ENCODE data around the gene GOLPH3L.
"Not testable (repeated sequence)": the region's sequence is repeated elsewhere in the genome, so short reads cannot be mapped to it uniquely, and the experiment has no call there.

The GOLPH3L gene

DNA sequence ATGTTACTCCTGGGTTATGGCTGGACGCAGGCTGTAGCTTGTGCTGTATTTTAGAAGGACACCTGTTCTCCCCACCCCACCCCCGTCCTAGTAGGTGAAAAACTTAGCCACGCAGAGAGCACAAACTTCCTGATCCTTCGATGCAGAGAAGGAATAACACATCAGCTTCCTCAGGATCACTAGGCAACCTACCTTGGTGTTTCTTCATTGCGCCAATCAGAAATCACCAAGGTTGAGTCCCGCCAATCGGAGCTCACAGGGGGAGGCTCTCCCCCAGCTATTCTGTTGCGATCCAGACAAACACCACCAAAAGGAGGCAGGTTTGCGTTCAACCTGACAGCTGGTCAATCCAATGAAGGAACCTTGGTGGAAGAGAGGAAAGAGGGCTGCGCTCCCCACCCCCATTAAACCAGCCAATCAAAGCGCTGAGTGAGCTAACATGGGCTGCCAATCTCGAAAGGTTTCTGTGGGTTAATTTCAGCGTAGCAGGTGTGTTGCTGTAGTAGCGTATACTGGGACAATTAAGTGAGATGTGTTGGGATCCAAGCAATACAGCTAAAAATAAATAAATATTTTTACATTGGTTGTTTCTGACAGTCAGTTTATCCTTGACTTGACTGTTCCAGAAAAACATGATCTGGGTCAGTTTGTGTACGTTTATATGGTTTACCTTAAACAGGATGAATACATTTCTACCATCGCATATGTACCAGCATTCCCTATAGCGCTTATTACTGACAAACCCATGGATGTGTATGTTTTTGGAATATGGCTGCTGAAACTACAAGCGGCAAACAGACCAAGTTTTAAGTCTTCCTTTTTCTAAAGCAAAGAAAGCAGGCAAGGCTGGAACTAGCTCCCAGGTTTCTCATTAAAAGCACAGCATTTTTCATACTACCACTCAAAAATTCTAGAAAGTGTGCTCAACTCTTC is at the start of gene GOLPH3L:
TSS of gene GOLPH3L (minus strand) at position 160 of the 933 bp plus-strand sequence. CDS start 2,316 bp downstream, outside the sequence.
- ATAC-seq = peak; percentile 100
- peak; percentile 83 for DNase-seq

DNA sequence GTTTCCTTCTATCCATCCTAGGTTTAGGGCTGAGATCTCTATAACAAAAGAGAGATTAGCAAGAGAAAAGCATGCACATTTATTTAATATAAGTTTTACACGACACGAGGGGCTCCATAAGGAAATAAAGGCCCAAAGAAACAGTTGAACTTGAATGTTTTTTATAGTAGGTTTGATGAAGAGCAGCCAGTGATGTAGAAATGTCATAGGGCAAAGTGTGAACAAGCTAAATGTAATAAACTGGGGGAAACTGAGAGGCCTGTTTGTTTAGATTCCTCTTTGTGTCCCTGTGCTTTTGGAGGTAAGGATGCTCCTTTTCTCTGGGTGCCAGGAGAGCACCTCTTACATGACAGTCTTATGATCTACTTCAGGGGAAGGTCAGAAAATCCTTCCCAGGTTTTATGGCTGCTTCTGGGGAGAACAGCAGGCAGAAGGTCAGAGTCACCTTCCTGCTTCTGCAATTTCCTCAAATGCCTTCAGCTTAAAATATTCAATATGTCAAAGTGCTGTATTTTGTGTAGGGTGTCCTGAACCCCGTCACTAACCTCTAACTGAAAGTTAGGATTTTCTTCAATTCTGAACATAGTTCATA is 33.3 kb upstream of the GOLPH3L start:
- ATAC-seq = no peak

DNA sequence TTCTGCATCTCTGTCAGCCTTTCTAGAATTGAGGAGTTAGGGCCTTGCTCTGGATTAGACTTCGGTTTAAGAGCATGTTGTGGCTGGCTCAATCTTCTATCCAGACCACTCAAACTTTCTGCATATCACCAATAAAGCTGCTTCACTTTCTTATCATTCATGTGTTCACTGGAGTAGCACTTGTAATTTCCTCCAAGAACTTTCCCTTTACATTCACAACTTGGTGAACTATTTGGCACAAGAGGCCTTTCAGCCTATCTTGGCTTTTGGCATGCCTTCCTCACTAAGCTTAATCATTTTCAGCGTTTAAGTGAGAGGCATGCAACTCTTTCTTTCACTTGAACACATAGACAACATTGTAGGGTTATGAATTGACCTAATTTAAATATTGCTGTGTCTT is 27.4 kb upstream of the GOLPH3L start:
- DNase-seq (no peak), ATAC-seq (no peak)

More for the DNA sequence above, 33.3 kb upstream of the GOLPH3L start:
- no peak for DNase-seq

DNA sequence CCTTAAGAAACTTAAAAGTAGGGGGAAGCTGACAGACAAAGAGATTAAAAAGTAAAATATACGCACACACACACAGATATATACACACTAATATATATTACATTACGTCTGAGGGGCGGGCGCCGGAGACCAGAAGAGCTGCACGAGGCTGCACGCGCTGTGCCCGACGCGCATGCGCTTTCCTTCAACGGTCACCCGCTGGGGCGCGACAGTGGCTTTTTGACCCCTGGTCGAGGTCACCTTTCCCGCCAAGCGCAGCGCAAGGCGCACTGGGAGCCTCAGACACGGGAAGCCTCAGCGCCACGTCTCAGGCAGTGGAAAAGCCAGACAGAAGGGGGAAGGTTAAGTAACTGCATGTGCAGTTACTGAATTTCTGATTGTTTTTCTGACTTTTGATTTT is 23.7 kb upstream of the GOLPH3L start, which contains the start of gene HORMAD1:
TSS of gene HORMAD1 (minus strand) at position 193 of the 400 bp plus-strand sequence. CDS start 1,390 bp downstream, outside the sequence.
- ATAC-seq = no peak
- no peak for DNase-seq

DNA sequence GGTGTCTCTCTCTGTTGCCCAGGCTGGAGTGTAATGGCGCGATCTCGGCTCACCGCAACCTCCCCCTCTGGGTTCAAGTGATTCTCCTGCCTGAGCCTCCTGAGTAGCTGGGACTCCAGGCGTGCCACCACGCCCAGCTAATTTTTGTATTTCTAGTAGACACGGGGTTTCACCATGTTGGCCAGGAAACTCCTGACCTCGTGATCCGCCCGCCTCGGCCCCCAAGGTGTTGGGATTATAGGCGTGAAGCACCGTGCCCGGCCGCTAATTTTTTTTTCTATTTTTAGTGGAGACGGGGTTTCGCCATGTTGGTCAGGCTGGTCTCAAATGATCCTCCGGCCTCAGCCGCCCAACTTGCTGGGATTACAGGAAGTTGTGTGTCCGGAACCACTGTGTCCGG is 23.1 kb upstream of the GOLPH3L start:
- no peak for ATAC-seq

DNA sequence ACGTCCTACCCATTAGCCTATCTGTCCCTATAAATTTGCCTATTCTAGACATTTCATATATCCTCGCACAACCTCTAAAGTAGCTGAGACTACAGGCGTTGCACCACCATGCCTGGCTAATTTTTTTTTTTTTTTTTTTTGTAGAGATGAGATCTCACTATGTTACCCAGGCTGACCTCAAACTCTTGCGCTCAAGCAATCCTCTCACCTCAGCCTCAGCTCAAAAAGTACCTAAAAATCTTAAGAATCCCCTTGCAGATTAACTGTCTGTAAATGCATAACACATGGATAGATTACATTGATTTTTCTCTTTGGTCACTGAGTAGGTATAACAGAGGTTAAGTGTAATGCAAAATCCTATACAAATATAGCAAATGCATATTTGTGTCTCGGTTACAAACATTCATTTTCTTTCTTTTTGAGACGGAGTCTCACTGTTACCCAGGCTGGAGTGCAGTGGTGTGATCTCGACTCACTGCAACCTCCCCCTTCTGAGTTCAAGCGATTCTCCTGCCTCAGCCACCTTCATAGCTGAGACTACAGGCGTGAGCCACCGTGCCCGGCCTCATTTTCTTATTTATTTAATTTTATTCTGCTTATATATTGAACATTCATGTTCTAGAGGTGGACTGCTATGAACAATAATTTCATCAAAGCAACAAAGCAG is 21.4 kb upstream of the GOLPH3L start:
- DNase-seq = no peak
- ATAC-seq = no peak

More for the DNA sequence above, 23.1 kb upstream of the GOLPH3L start:
- no peak for DNase-seq

DNA sequence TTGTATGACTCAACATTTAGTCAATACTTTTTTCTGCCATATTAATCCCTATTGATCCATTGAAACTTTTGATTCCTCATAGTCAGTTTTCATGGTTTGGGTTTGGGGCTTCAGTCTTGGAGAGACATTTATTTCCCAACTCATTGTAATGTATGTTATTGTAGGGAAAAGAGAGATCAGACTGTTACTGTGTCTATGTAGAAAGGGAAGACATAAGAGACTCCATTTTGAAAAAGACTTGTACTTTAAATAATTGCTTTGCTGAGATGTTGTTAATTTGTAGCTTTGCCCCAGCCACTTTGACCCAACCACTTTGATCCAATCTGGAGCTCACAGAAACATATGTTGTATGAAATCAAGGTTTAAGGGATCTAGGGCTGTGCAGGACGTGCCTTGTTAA is 12.1 kb upstream of the GOLPH3L start:
- not testable (repeated sequence) for DNase-seq, ATAC-seq

DNA sequence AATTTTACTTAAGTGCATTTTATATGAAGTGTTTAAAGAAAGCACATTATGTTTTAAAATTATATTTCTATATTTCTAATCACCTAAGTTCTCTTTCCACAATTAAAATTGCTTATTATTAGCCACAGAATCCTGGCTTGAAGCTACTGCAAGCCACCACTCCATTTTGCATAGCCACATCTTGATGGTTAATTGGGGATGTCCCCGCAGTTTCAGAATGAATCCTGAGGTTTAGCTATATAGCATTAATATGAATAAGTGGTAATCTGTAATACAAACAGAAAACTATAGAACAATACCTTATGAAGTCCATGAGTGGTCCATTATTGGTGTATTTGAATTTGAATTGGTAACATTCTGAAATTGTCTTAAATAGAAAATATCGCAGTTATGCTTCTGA is 11.6 kb upstream of the GOLPH3L start:
- peak; percentile 35 for DNase-seq
- ATAC-seq = peak; percentile 88

DNA sequence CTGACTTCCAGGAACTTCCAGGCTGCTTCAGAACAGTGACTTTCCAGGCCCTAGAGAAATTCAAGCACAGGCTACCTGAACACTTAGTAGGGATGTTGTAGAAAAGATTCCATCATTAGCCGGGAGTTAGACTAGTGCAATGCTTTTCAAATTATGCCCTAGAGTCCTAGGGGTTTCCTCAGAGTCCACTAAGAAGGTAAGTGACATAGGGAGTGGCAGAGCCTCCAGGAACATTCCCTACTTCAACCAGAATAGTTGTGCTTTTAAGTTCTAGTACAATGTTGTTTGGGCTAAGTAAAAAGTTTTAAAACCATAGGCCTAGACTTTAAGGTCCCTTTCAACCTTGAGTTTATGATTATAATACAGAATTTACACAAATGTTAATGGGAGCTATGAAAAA is 9.1 kb upstream of the GOLPH3L start:
- ATAC-seq (no peak), DNase-seq (no peak)

DNA sequence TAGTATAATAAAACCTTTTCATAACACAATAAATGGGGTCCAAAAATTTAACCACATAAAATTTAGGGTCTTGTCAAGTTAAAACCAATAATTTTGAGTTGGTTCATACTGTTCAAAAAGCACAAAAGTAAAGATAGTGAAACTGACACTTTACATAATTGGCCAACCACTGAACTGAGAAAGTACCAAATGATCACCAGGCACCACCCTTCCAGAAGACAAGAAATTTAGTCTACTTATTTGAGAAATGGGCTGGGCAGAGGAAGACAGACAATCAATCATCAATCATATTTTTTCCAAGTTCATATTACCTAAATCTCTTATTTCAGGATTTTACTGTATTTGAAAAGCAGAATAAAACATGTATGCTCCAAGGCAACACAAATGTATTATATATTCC is 6.5 kb upstream of the GOLPH3L start:
- DNase-seq (no peak), ATAC-seq (no peak)

DNA sequence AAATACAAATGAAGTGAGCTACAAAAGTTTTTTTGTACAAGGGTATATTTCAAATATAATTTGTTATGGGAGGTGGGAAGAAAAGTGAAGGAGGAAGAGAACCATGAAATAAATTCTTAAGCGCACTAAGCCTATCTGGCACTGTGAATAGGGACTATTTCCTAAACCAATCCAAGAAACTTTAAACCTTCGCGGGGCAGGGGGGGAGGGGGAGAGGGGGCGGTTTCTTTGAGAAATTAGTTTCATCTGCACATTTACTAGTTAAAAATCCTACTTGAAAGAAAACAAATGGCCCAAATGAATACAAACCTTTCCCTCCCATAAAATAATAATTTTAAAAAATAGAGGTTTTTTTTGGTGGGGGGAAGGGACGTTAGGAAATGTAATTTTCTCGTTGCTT is 364 bp downstream of the GOLPH3L start:
- ATAC-seq (no peak), DNase-seq (no peak)

DNA sequence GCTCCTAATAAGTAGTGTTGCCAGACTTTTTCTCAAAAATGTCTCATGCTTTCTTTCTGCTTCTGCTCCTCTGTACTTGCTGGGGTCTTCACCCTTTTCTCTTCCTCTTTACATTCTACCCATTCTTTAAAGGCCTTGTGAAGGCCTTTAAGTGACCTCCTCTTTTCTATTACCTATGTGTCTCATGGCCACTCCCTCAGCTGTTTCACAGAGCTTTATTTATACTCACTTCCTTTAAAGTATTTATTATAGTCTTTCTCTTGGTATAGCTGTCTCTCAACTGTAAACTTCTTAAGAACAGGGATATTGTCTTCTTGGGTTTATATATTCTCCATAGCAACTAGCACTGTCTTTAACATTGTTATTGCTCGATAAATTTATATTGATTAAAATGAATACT is 792 bp downstream of the GOLPH3L start:
- ATAC-seq (no peak), DNase-seq (no peak)

DNA sequence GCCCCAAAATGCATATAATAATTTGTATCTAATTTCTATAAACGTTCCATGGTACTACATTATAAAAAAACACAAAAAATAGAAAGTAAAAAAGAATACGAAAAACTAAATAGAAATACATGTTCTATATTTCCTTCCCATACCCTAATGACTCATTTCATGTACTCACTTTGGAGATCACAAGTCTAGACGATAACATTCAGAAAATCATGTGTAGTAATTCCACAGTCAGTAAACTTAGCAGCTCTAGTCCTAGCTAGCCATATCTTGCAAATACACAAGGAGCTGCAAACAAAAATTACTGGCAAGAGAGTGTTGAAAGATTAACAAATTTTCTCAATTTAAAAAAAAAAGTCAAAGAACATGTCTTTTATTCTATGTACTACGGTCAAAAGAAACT is 1.4 kb downstream of the GOLPH3L start:
- ATAC-seq = no peak

DNA sequence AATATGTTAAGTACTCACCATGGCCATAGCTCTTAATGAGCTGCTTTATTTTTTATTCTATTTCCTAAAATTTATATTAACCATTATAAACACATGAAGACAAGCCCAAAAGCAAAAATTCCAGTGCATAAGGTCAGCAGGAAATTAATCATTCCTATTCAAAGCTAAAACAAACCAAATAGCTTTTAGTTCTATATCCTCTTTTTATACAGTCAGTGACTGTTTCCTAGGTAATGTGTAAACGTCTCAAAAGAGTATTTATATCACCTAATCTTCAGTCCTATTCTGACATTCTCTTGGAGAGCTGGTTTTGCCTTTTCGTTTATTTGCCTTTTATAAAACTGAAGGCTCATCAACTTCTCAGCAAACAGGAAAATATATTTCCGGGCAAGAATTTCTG is 4.2 kb downstream of the GOLPH3L start:
- DNase-seq = no peak
- ATAC-seq = no peak

More for the DNA sequence above, 1.4 kb downstream of the GOLPH3L start:
- DNase-seq = no peak

DNA sequence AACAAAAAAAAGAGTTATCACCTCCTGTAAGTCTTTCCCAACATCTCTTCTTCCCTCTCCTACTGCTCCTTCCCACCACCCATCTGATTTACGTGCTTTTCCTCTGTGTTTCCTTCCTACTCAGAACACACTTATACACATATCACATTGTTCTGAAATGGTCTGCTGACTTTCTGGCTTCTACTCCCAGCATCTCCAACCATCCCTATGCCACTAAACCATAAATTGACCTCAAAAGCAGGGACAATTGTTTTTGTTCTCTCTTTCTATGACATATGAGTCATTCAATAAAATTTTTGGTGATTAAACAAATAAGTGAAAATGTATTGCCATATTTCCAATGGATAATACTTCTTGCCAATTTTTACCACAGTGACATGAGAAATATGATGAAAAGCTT is 8.2 kb downstream of the GOLPH3L start:
- DNase-seq (no peak), ATAC-seq (no peak)

DNA sequence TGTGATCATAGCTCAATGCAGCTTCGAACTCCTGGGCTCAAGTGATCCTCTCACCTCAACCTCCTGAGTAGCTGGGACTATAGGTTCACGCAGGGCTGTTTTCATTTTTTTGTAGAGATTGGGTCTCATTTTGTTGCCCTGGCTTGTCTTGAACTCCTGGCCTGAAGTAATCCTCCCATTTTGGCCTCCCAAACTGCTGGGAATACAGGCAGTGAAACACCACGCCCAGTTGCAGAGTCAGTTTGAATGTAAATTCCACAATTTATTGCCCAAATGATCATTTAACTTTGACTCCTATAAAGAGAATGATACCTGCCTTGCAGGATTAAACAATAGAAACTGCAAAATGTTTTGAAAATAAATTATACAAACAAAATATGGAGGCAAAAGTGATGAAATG is 10.7 kb downstream of the GOLPH3L start:
- DNase-seq (no peak), ATAC-seq (no peak)

DNA sequence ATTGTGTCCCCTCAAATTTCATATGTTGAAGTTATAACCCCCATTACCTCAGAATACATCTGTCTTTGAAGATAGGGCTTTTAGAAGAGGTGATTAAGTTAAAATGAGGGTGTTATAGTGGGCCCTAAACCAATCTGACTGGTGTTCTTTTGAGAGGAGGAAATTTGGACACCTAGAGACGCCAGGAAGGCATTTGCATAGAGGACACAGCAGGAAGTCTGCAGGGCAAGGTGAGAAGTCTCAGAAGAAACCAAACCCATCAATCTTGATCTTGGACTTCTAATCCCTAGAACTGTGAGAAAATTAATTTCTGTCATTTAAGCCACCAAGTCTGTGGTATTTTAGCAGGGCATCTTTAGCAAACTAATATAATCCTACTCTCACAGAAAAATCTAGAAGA is 13.0 kb downstream of the GOLPH3L start:
- ATAC-seq (no peak), DNase-seq (no peak)

DNA sequence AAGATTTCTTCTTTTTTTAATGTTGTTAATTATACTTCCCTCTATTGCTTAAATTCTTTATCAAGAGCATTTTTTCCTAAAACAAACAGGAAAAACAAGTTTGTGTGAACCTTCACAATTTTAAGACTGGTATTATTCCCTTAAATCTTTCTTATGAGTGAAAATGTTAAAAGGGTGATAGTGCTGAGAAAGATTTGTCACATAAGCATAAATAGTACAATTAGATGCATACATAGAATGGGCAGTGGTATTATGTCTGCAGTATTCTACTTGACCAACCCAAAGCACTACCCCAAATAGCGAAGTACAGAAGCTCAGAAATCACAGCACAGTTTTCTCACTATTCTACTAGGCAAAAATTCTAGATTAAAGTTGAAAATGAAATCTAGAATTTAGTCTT is 18.0 kb downstream of the GOLPH3L start:
- DNase-seq (no peak), ATAC-seq (no peak)

DNA sequence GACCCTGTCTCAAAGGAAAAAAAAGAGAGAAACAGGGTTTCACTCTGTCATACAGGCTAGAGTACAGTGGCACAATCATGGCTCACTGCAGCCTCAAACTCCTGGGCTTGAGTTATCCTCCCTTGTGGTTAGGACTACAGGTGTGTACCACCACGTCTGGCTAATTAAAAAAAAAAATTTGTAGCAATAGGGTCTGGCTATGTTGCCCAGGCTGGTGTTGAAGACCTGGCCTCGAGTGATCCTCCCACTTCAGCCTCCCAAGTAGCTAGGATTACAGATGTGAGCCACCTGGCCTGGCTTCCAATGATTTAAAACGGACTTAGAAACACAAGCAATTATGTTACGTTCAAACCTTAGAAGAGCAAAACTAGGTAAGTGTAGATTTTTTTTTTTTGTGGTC is 22.1 kb downstream of the GOLPH3L start:
- no peak for ATAC-seq
- no peak for DNase-seq

DNA sequence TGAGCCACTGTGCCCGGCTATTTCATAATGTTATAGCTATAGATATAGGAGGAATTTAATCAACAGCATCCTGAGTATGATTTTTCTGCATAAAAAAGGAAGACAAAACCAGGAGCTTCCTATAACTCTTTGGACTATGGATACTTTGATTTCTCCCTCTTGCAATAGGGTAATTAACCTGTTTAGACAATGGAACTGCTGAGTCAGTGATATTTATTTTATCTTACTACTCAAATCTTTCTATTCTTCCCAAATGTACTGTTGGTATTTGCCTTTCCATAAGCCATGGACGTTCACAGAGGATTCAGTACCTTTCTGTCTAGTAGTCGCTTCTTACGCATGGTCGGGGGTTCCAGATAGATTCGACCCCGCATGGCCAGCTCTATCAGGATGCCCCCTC is 33.6 kb downstream of the GOLPH3L start:
- ATAC-seq (no peak), DNase-seq (no peak)

DNA sequence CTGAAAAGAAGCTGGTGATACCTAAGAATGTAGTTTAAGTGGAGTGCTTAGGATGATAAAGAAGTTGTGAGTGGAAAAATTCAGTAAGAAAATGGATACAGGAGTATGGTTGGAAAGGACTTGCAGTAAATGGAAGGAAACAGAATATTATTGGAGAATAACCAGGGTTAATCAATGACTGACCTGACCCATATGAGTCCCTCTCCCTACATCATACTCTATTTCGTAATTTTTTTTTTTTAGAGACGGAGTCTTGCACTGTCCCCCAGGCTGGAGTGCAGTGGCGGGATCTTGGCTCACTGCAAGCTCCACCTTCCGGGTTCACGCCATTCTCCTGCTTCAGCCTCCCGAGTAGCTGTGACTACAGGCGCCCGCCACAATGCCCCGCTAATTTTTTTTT is 34.1 kb downstream of the GOLPH3L start:
- ATAC-seq = no peak

DNA sequence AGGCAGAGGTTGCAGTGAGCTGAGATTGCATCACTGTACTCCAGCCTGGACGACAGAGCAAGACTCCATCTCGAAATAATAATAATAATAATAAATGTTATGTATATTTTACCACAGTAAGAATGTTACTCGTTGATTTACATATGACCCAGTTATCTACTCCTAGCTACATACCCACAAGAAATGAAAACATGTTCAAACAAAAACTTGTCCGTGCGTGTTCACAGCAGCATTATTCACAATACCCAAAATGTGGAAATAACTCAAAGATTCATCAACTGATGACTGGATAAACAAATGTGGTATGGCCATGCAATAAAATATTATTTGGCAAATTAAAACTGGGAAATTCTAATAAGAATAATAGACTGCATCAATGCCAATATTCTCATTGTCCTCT is 35.8 kb downstream of the GOLPH3L start:
- ATAC-seq (no peak), DNase-seq (no peak)

More for the DNA sequence above, 34.1 kb downstream of the GOLPH3L start:
- no peak for DNase-seq

DNA sequence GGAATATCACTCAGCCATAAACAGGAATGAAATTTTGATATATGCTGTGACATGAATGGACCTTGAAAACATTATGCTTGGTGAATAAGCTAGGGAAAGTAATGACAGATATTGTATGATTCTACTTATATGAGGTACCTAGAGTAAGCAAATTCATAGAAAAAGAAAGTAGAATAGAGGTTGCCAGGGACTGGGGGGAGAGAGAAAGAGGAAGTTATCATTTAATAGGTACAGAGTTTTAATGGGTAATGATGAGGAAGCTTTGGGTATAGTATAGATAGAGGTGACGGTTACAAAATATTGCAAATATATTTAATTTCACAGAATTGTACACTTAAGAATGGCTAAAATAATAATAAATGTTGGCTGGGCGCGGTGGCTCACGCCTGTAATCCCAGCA is 36.4 kb downstream of the GOLPH3L start:
- no peak for DNase-seq
- ATAC-seq = no peak
